ENCODE data around the gene TSPAN31.

TSPAN31 gene

GRCh38 chr12:57735952-57736740, 8.7 kb upstream of the TSPAN31 start:
- peak in 6 of 14 donors; percentile 13 to 94 (median 25) for DNase-seq

- peak in 1 of 14 donors; percentile 57 for DNase-seq
These were observed 7.9 kb upstream of the TSPAN31 start for GRCh38 chr12:57736741-57737466.

- DNase-seq = no peak
These were observed 7.1 kb upstream of the TSPAN31 start for GRCh38 chr12:57737467-57738460.

GRCh38 chr12:57738661-57739237, 6.1 kb upstream of the TSPAN31 start, which contains the start of gene AGAP2:
AGAP2 (minus strand) TSS chr12:57738742; CDS start chr12:57738246, 496 bp downstream.
- DNase-seq = peak in 2 of 14 donors; percentile 10 to 80

GRCh38 chr12:57739387-57739786, 5.5 kb upstream of the TSPAN31 start:
- DNase-seq = no peak

GRCh38 chr12:57739914-57740538, 4.8 kb upstream of the TSPAN31 start:
- no peak for DNase-seq

- no peak for DNase-seq
These were observed 4.0 kb upstream of the TSPAN31 start for GRCh38 chr12:57740656-57741412.

GRCh38 chr12:57741413-57741789, 3.4 kb upstream of the TSPAN31 start:
- no peak for DNase-seq

GRCh38 chr12:57741844-57742738, 2.7 kb upstream of the TSPAN31 start:
- DNase-seq = no peak

- no peak for DNase-seq
These were observed 1.1 kb upstream of the TSPAN31 start for GRCh38 chr12:57743769-57744168.

GRCh38 chr12:57744194-57744776, 554 bp upstream of the TSPAN31 start:
- peak in 2 of 14 donors; percentile 76 to 84 for DNase-seq

GRCh38 chr12:57745485-57745881, 644 bp downstream of the TSPAN31 start:
- DNase-seq = peak in 2 of 14 donors; percentile 42 to 47

- DNase-seq = no peak
These were observed 1.2 kb downstream of the TSPAN31 start for GRCh38 chr12:57746025-57746424.

- DNase-seq = no peak
These were observed 4.2 kb downstream of the TSPAN31 start for GRCh38 chr12:57749061-57749460.

- no peak for DNase-seq
These were observed 6.0 kb downstream of the TSPAN31 start for GRCh38 chr12:57750561-57751431.

- no peak for DNase-seq
These were observed 6.6 kb downstream of the TSPAN31 start for GRCh38 chr12:57751432-57751787.

GRCh38 chr12:57751788-57752667, 7.2 kb downstream of the TSPAN31 start, which contains the start of gene CDK4:
CDK4 (minus strand) TSS chr12:57752310; CDS start chr12:57751717, 593 bp downstream.
- peak; percentile 98 to 100 (median 99) for DNase-seq

Measured in C1 segment of cervical spinal cord (tissue), 14 donors.